IgD-negative memory B cell (primary cell): ENCODE measurements around the gene C16orf46. TPM values are rescaled to one million over a fixed set of nuclear protein-coding genes. Genes with fewer than 3 reads are reported as not detected.

Source experiments
- H3K27ac Mint-ChIP-seq, 3 donors: one replicate each; pipeline ENCODE4 v1.8.0; 2020 to 2022; ENCODE audit warnings: mild to moderate bottlenecking in 3 of 3, mixed read lengths in 3 of 3, moderate library complexity in 1 of 3
- H3K27me3 Mint-ChIP-seq: one replicate; pipeline ENCODE4 v1.8.0; 2021; ENCODE audit warnings: mixed read lengths
- H3K36me3 Mint-ChIP-seq: one replicate; pipeline ENCODE4 v1.8.0; 2020; ENCODE audit warnings: mild to moderate bottlenecking, mixed read lengths
- H3K4me1 Mint-ChIP-seq, 3 donors: one replicate each; pipeline ENCODE4 v1.8.0; 2020 to 2022; ENCODE audit warnings: mixed read lengths in 3 of 3, mild to moderate bottlenecking in 1 of 3
- H3K4me3 Mint-ChIP-seq, 4 donors: one replicate each; pipeline ENCODE4 v1.8.0; 2020 to 2022; ENCODE audit warnings: mild to moderate bottlenecking in 4 of 4, mixed read lengths in 4 of 4, moderate library complexity in 3 of 4
- H3K9me3 Mint-ChIP-seq, 3 donors: one replicate each; pipeline ENCODE4 v1.8.0; 2020 to 2021; ENCODE audit warnings: mixed read lengths in 3 of 3, mild to moderate bottlenecking in 1 of 3
- polyA plus RNA-seq: library from polyadenylated mRNA; unstranded; fragments of 300-500 nt; fragmentation: Illumina TruSeq; gene quantifications from one replicate; pipeline ENCODE4 v1.2.3, GENCODE V29; 2021

Gene C16orf46
- polyA plus RNA-seq, 1 donor from 2014 or later = not detected

DNA sequence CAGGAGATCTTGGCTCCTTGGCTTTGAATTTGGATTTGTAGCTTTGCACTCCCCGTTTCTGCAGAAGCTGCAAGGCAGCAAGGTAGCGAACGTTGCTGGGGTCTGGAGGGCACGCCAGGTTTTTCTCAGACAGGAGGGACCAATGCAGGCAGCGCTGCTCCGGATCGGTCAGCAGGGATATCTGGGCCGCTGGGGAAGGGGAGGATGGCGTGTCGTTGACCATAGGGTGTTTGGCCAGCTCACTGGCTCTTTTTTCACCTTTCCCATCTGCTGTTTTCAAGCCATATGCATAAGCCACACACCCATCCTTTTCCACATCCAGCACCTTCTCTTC is 15.8 kb downstream of the C16orf46 start:
- Mint-ChIP-seq H3K36me3 (peaks cover 4% of the 10 kb centered on the region), H3K27ac (no peak overlapping the region), H3K9me3 (no peaks in the 10 kb centered on the region), H3K27me3 (no peaks in the 10 kb centered on the region), H3K4me3 (no peak overlapping the region), H3K4me1 (no peaks in the 10 kb centered on the region)

- H3K4me3 Mint-ChIP-seq = no peak overlapping the region
- peaks cover 2% of the 10 kb centered on the region for H3K36me3 Mint-ChIP-seq
- no peaks in the 10 kb centered on the region for H3K27me3 Mint-ChIP-seq
- no peaks in the 10 kb centered on the region for H3K4me1 Mint-ChIP-seq
- H3K9me3 Mint-ChIP-seq = no peaks in the 10 kb centered on the region
- no peak overlapping the region for H3K27ac Mint-ChIP-seq
Measured at GRCh38 chr16:81060576-81061306, 16.3 kb downstream of the C16orf46 start.

DNA sequence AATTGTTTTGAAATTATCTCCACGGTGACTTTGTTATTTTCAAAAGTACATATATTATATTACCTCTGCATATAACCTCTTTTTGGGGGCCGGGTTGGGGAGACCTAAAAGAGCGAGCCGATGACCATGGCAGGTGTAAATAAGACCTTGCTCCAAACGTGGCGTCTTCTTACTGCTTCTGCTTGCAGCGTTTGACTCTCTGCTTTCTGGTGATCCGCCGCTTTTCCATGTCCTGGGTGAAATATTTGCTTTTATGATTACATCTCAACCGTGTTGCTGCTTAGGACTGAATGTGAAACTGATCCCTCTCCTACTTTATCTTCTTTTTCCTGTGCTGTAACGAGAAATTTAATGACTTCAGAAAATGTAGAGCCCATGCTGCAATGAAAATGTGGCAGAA is 23.3 kb downstream of the C16orf46 start:
- Mint-ChIP-seq H3K4me3 (no peak overlapping the region), H3K27me3 (no peaks in the 10 kb centered on the region), H3K36me3 (no peaks in the 10 kb centered on the region), H3K9me3 (peaks cover 6 to 20% (median 8%) of the 10 kb centered on the region in 3 donors), H3K4me1 (peaks cover 0 to 7% (median 6%) of the 10 kb centered on the region in 3 donors), H3K27ac (peak overlapping the region in 1 of 3 donors; percentile 57)

GRCh38 chr16:81042821-81043220 is 34.2 kb downstream of the C16orf46 start:
- H3K36me3 Mint-ChIP-seq = peaks cover 19% of the 10 kb centered on the region
- H3K27me3 Mint-ChIP-seq = no peaks in the 10 kb centered on the region
- peaks cover 0 to 7% (median 3%) of the 10 kb centered on the region in 3 donors for H3K4me1 Mint-ChIP-seq
- H3K27ac Mint-ChIP-seq = no peak overlapping the region
- H3K9me3 Mint-ChIP-seq = no peaks in the 10 kb centered on the region
- no peak overlapping the region for H3K4me3 Mint-ChIP-seq

- H3K4me3 Mint-ChIP-seq = no peak overlapping the region
- H3K4me1 Mint-ChIP-seq = peaks cover 8 to 13% (median 11%) of the 10 kb centered on the region in 3 donors
- H3K27me3 Mint-ChIP-seq = no peaks in the 10 kb centered on the region
- H3K27ac Mint-ChIP-seq = peak overlapping the region in 1 of 3 donors; percentile 38
- peaks cover 22% of the 10 kb centered on the region for H3K36me3 Mint-ChIP-seq
- no peaks in the 10 kb centered on the region for H3K9me3 Mint-ChIP-seq
Measured at GRCh38 chr16:81041696-81042095, 35.3 kb downstream of the C16orf46 start.

GRCh38 chr16:81040842-81041241 is 36.2 kb downstream of the C16orf46 start:
- peaks cover 22% of the 10 kb centered on the region for H3K36me3 Mint-ChIP-seq
- peaks cover 10 to 14% (median 13%) of the 10 kb centered on the region in 3 donors for H3K4me1 Mint-ChIP-seq

GRCh38 chr16:81040131-81040530 is 36.9 kb downstream of the C16orf46 start:
- Mint-ChIP-seq H3K27me3 (no peaks in the 10 kb centered on the region), H3K36me3 (peaks cover 20% of the 10 kb centered on the region), H3K27ac (peak overlapping the region in 1 of 3 donors; percentile 40), H3K4me3 (no peak overlapping the region), H3K4me1 (peaks cover 10 to 15% (median 14%) of the 10 kb centered on the region in 3 donors), H3K9me3 (no peaks in the 10 kb centered on the region)

More at GRCh38 chr16:81040842-81041241, 36.2 kb downstream of the C16orf46 start:
- Mint-ChIP-seq H3K27me3 (no peaks in the 10 kb centered on the region), H3K27ac (no peak overlapping the region), H3K4me3 (no peak overlapping the region), H3K9me3 (no peaks in the 10 kb centered on the region)

- peaks cover 5% of the 10 kb centered on the region for H3K36me3 Mint-ChIP-seq
- H3K27ac Mint-ChIP-seq = peak overlapping the region in 2 of 3 donors; percentile 28 to 59
- H3K4me1 Mint-ChIP-seq = peaks cover 10 to 15% (median 14%) of the 10 kb centered on the region in 3 donors
- no peaks in the 10 kb centered on the region for H3K27me3 Mint-ChIP-seq
- H3K4me3 Mint-ChIP-seq = peak overlapping the region; percentile 82 to 95 (median 93)
- H3K9me3 Mint-ChIP-seq = no peaks in the 10 kb centered on the region
Measured at GRCh38 chr16:81036751-81037350, 40.2 kb downstream of the C16orf46 start.

GRCh38 chr16:81035975-81036750 is 40.9 kb downstream of the C16orf46 start:
- H3K36me3 Mint-ChIP-seq = peaks cover 5% of the 10 kb centered on the region
- H3K27ac Mint-ChIP-seq = peak overlapping the region; percentile 28 to 59 (median 39)
- peak overlapping the region; percentile 82 to 95 (median 93) for H3K4me3 Mint-ChIP-seq
- peaks cover 10 to 15% (median 14%) of the 10 kb centered on the region in 3 donors for H3K4me1 Mint-ChIP-seq
- H3K27me3 Mint-ChIP-seq = no peaks in the 10 kb centered on the region
- no peaks in the 10 kb centered on the region for H3K9me3 Mint-ChIP-seq

GRCh38 chr16:81035398-81035974 is 41.6 kb downstream of the C16orf46 start, which contains the start of gene ATMIN:
Gene ATMIN (plus strand): TSS chr16:81035842. CDS start chr16:81035871, 29 bp downstream.
- peak within 1 kb of the TSS; percentile 82 to 95 (median 93) for H3K4me3 Mint-ChIP-seq
- H3K27me3 Mint-ChIP-seq = no peaks in the 10 kb centered on the region
- peaks cover 5% of the 10 kb centered on the region for H3K36me3 Mint-ChIP-seq
- peak within 1 kb of the TSS; percentile 57 to 76 (median 59) for H3K27ac Mint-ChIP-seq
- peaks cover 10 to 15% (median 14%) of the 10 kb centered on the region in 3 donors for H3K4me1 Mint-ChIP-seq
- no peaks in the 10 kb centered on the region for H3K9me3 Mint-ChIP-seq

- Mint-ChIP-seq H3K27ac (no peak overlapping the region), H3K27me3 (no peaks in the 10 kb centered on the region), H3K4me3 (no peak overlapping the region), H3K4me1 (no peaks in the 10 kb centered on the region), H3K9me3 (no peaks in the 10 kb centered on the region), H3K36me3 (peaks cover 1% of the 10 kb centered on the region)
Measured at GRCh38 chr16:81029930-81030604, 47.0 kb downstream of the C16orf46 start.

GRCh38 chr16:81026429-81026828 is 50.6 kb downstream of the C16orf46 start:
- no peak overlapping the region for H3K4me3 Mint-ChIP-seq
- no peak overlapping the region for H3K27ac Mint-ChIP-seq
- H3K36me3 Mint-ChIP-seq = peaks cover 3% of the 10 kb centered on the region
- H3K27me3 Mint-ChIP-seq = no peaks in the 10 kb centered on the region
- no peaks in the 10 kb centered on the region for H3K4me1 Mint-ChIP-seq
- H3K9me3 Mint-ChIP-seq = no peaks in the 10 kb centered on the region

DNA sequence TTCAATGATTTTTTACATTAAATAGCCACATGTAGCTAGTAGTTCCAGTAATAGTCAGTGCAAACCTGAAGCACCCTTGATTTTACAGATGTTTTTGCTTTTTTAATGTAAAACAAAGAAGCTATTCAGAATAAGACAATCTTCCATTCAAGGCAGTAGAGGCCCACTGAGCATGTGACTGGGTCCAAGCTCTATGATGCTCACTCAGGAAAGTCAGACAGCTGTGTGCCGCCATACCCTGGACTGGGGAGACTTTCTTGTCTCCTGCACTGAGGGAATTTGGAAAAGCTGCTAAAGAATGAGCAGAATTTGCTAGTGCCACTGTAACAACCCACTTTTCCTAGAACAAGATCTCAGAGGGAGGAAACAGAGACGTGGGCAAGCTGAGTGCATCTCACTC is 58.5 kb downstream of the C16orf46 start:
- Mint-ChIP-seq H3K9me3 (no peaks in the 10 kb centered on the region), H3K27me3 (no peaks in the 10 kb centered on the region), H3K4me1 (no peaks in the 10 kb centered on the region), H3K4me3 (no peak overlapping the region), H3K36me3 (peaks cover 9% of the 10 kb centered on the region), H3K27ac (no peak overlapping the region)

GRCh38 chr16:81014672-81015071 is 62.4 kb downstream of the C16orf46 start:
- Mint-ChIP-seq H3K27ac (no peak overlapping the region), H3K4me1 (no peaks in the 10 kb centered on the region), H3K9me3 (no peaks in the 10 kb centered on the region), H3K36me3 (peaks cover 8% of the 10 kb centered on the region), H3K4me3 (no peak overlapping the region), H3K27me3 (no peaks in the 10 kb centered on the region)
